Mesenchymal stem cell (in vitro differentiated cells and primary cell): ENCODE data around the gene RBMS3.

Experiments used
- DNase-seq: peaks from one replicate; pipeline ENCODE4 v3.0.0-alpha.2; 2013
- H2AFZ ChIP-seq: one replicate; pipeline ENCODE4 v1.6.1; 2013; ENCODE audit warnings: low read depth, mild to moderate bottlenecking, control low read depth, inconsistent platforms, low read length, moderate library complexity
- H2AK5ac ChIP-seq: 2 replicates; pipeline ENCODE4 v1.6.1; 2013; ENCODE audit warnings: low read length, moderate library complexity, mild to moderate bottlenecking, inconsistent platforms; ENCODE audit not compliant: severe bottlenecking
- H2BK120ac ChIP-seq: one replicate; pipeline ENCODE4 v1.6.1; 2013; ENCODE audit warnings: low read depth, mild to moderate bottlenecking, inconsistent platforms, low read length, moderate library complexity
- H2BK12ac ChIP-seq, 2 experiments: one replicate each; pipeline ENCODE4 v1.6.1; 2013; ENCODE audit warnings: inconsistent platforms in 2 of 2, low read length in 2 of 2, mild to moderate bottlenecking in 2 of 2, moderate library complexity in 2 of 2, control low read depth in 1 of 2
- H2BK15ac ChIP-seq: one replicate; pipeline ENCODE4 v1.6.1; 2013; ENCODE audit warnings: mild to moderate bottlenecking, low read depth, inconsistent platforms; ENCODE audit not compliant: poor library complexity, severe bottlenecking
- H2BK5ac ChIP-seq: 2 replicates; pipeline ENCODE4 v1.6.1; 2013; ENCODE audit warnings: low read depth, mild to moderate bottlenecking, low read length, control low read depth, inconsistent platforms; ENCODE audit not compliant: poor library complexity, severe bottlenecking
- H3K14ac ChIP-seq, 2 experiments: one replicate each; pipeline ENCODE4 v1.6.1; 2013; ENCODE audit warnings: inconsistent platforms in 2 of 2, low read length in 2 of 2, control low read depth in 1 of 2, mild to moderate bottlenecking in 1 of 2, moderate library complexity in 1 of 2
- H3K18ac ChIP-seq, 2 experiments: one replicate each; pipeline ENCODE4 v1.6.1; 2013; ENCODE audit warnings: inconsistent platforms in 2 of 2, low read length in 2 of 2, control low read depth in 1 of 2, low read depth in 1 of 2, mild to moderate bottlenecking in 1 of 2
- H3K23ac ChIP-seq, 2 experiments: one replicate each; pipeline ENCODE4 v1.6.1; 2013; ENCODE audit warnings: inconsistent platforms in 2 of 2, low read length in 2 of 2, mild to moderate bottlenecking in 2 of 2, moderate library complexity in 2 of 2, control low read depth in 1 of 2
- H3K27ac ChIP-seq: 2 replicates; pipeline ENCODE4 v1.5.1; 2013; ENCODE audit warnings: mild to moderate bottlenecking, moderate library complexity, low read length, control low read depth, inconsistent platforms; ENCODE audit not compliant: poor library complexity, severe bottlenecking
- H3K27me3 ChIP-seq, 2 experiments: 2 replicates each; pipeline versions ENCODE4 v1.6.1 to v1.7.0; 2013; ENCODE audit warnings: low read length in 2 of 2, mild to moderate bottlenecking in 2 of 2, moderate library complexity in 2 of 2, control low read depth in 1 of 2, inconsistent platforms in 1 of 2; ENCODE audit not compliant: control insufficient read depth in 1 of 2, insufficient read depth in 1 of 2
- H3K36me3 ChIP-seq, 2 experiments: 2 replicates each; pipeline versions ENCODE4 v1.6.1 to v1.7.0; 2013; ENCODE audit warnings: low read length in 2 of 2, control low read depth in 1 of 2, inconsistent platforms in 1 of 2, low read depth in 1 of 2, mild to moderate bottlenecking in 1 of 2; ENCODE audit not compliant: insufficient read depth in 2 of 2, control insufficient read depth in 1 of 2
- H3K4ac ChIP-seq, 2 experiments: one replicate each; pipeline ENCODE4 v1.6.1; 2013; ENCODE audit warnings: inconsistent platforms in 2 of 2, low read length in 2 of 2, mild to moderate bottlenecking in 2 of 2, moderate library complexity in 2 of 2, control low read depth in 1 of 2, low read depth in 1 of 2
- H3K4me1 ChIP-seq: 2 replicates; pipeline ENCODE4 v1.6.1; 2013; ENCODE audit warnings: low read depth, low read length, control low read depth; ENCODE audit not compliant: control insufficient read depth, insufficient read depth
- H3K4me2 ChIP-seq: 2 replicates; pipeline ENCODE4 v1.6.1; 2013; ENCODE audit warnings: low read length, mild to moderate bottlenecking, inconsistent platforms; ENCODE audit not compliant: poor library complexity, severe bottlenecking
- H3K4me3 ChIP-seq, 2 experiments: 2 replicates each; pipeline versions ENCODE4 v1.5.1 to v1.7.0; 2013; ENCODE audit warnings: low read length in 2 of 2, mild to moderate bottlenecking in 2 of 2, control low read depth in 1 of 2, low read depth in 1 of 2; ENCODE audit not compliant: insufficient read depth in 1 of 2
- H3K79me1 ChIP-seq: replicated peaks from 2 replicates; pipeline ENCODE4 v1.6.1; 2013; ENCODE audit warnings: mild to moderate bottlenecking, control low read depth, low read length, inconsistent platforms; ENCODE audit not compliant: poor library complexity, severe bottlenecking
- H3K9ac ChIP-seq: 2 replicates; pipeline ENCODE4 v1.7.0; 2013; ENCODE audit warnings: mild to moderate bottlenecking, low read length, moderate library complexity
- H3K9me3 ChIP-seq: 2 replicates; pipeline ENCODE4 v1.7.0; 2013; ENCODE audit warnings: mild to moderate bottlenecking, low read length; ENCODE audit not compliant: control insufficient read depth
- H4K8ac ChIP-seq: one replicate; pipeline ENCODE4 v1.6.1; 2013; ENCODE audit warnings: inconsistent platforms, mild to moderate bottlenecking, low read length, moderate library complexity
- H4K91ac ChIP-seq: one replicate; pipeline ENCODE4 v1.6.1; 2013; ENCODE audit warnings: mild to moderate bottlenecking, low read length, inconsistent platforms
- WGBS: methylation state at CpG from one replicate; pipeline ENCODE4 v1.1.7; 2013; ENCODE audit warnings: mixed read lengths; 5-methylcytosine and 5-hydroxymethylcytosine counted together

RBMS3 gene

GRCh38 chr3:29540544-29540943 lies 259.7 kb downstream of the RBMS3 start:
- Histone ChIP-seq H3K4me3 (no peak overlapping the region), H3K4ac (no peak overlapping the region), H3K4me2 (no peak overlapping the region), H3K14ac (no peak overlapping the region), H2BK15ac (no peak overlapping the region), H3K27me3 (no peaks in the 10 kb centered on the region), H4K8ac (no peak overlapping the region), H3K23ac (no peak overlapping the region), H2AFZ (no peak overlapping the region), H3K9me3 (no peaks in the 10 kb centered on the region), H3K79me1 (peaks cover 15% of the 10 kb centered on the region), H3K9ac (no peak overlapping the region), H3K36me3 (peaks cover 0 to 3% of the 10 kb centered on the region in 2 experiments), H3K18ac (no peak overlapping the region), H2BK120ac (no peak overlapping the region), H2BK5ac (no peak overlapping the region), H4K91ac (no peak overlapping the region), H2BK12ac (no peak overlapping the region), H2AK5ac (no peak overlapping the region), H3K27ac (no peak overlapping the region), H3K4me1 (no peaks in the 10 kb centered on the region)
- WGBS, result 95% methylated on average over 4 of the region's 5 CpGs
- DNase-seq, result no peak

GRCh38 chr3:29544701-29545363 lies 264.0 kb downstream of the RBMS3 start:
- H4K91ac ChIP-seq, result no peak overlapping the region
- no CpG with 5 or more reads among the region's 1 CpG for WGBS
- H2BK120ac ChIP-seq, result no peak overlapping the region
- H2AFZ ChIP-seq, result no peak overlapping the region
- no peaks in the 10 kb centered on the region for H3K27me3 ChIP-seq
- no peak overlapping the region for H2BK15ac ChIP-seq
- H3K4ac ChIP-seq, result no peak overlapping the region
- H3K14ac ChIP-seq, result no peak overlapping the region
- H3K79me1 ChIP-seq, result peaks cover 22% of the 10 kb centered on the region
- H4K8ac ChIP-seq, result no peak overlapping the region
- H3K4me2 ChIP-seq, result no peak overlapping the region
- no peak overlapping the region for H3K9ac ChIP-seq
- H3K4me1 ChIP-seq, result no peaks in the 10 kb centered on the region
- no peaks in the 10 kb centered on the region for H3K9me3 ChIP-seq
- H3K23ac ChIP-seq, result no peak overlapping the region
- no peak overlapping the region for H3K27ac ChIP-seq
- H3K18ac ChIP-seq, result no peak overlapping the region
- no peak overlapping the region for H2BK5ac ChIP-seq
- no peak overlapping the region for H3K4me3 ChIP-seq
- no peak overlapping the region for H2AK5ac ChIP-seq
- DNase-seq, result no peak
- H2BK12ac ChIP-seq, result no peak overlapping the region
- H3K36me3 ChIP-seq, result peaks cover 0 to 8% of the 10 kb centered on the region in 2 experiments

- Histone ChIP-seq H3K23ac (no peak overlapping the region), H3K79me1 (peaks cover 21% of the 10 kb centered on the region), H3K9ac (no peak overlapping the region), H2BK120ac (no peak overlapping the region), H3K4me1 (no peaks in the 10 kb centered on the region), H3K4me3 (no peak overlapping the region), H2BK12ac (no peak overlapping the region), H2BK5ac (no peak overlapping the region), H2AFZ (no peak overlapping the region), H2AK5ac (no peak overlapping the region), H4K8ac (no peak overlapping the region), H3K4me2 (no peak overlapping the region), H3K36me3 (peaks cover 2 to 9% of the 10 kb centered on the region in 2 experiments), H3K9me3 (no peaks in the 10 kb centered on the region), H3K27ac (no peak overlapping the region), H3K18ac (no peak overlapping the region), H3K27me3 (no peaks in the 10 kb centered on the region), H3K14ac (no peak overlapping the region), H3K4ac (no peak overlapping the region), H4K91ac (no peak overlapping the region), H2BK15ac (no peak overlapping the region)
- DNase-seq, result no peak
These were observed 264.7 kb downstream of the RBMS3 start for GRCh38 chr3:29545615-29546014.

GRCh38 chr3:29552051-29552450 lies 271.2 kb downstream of the RBMS3 start:
- Histone ChIP-seq H2AK5ac (no peak overlapping the region), H3K27ac (no peak overlapping the region), H2BK5ac (no peak overlapping the region), H3K18ac (no peak overlapping the region), H3K79me1 (peaks cover 19% of the 10 kb centered on the region), H2BK12ac (no peak overlapping the region), H3K36me3 (peaks cover 7 to 13% of the 10 kb centered on the region in 2 experiments), H4K8ac (no peak overlapping the region), H3K9me3 (no peaks in the 10 kb centered on the region), H2BK15ac (no peak overlapping the region), H3K4ac (no peak overlapping the region), H2AFZ (no peak overlapping the region), H3K4me3 (no peak overlapping the region), H3K4me1 (peaks cover 2% of the 10 kb centered on the region), H3K23ac (no peak overlapping the region), H2BK120ac (no peak overlapping the region), H3K9ac (no peak overlapping the region), H4K91ac (no peak overlapping the region), H3K27me3 (no peaks in the 10 kb centered on the region), H3K14ac (no peak overlapping the region), H3K4me2 (no peak overlapping the region)
- no peak for DNase-seq
- WGBS, result no CpG with 5 or more reads among the region's 3 CpGs
